K562 (cell line): ENCODE data around the gene GRWD1. TPM values are rescaled to one million over a fixed set of nuclear protein-coding genes. Genes with fewer than 3 reads are reported as not detected.
A peak's percentile ranks its signal among the peaks of the same experiment; 100 is the strongest.

Experiments used
- BCOR ChIP-seq: fragments of 450-650 bp; IDR thresholded peaks from 2 replicates; pipeline ENCODE4 v1.6.1; 2016
- CC2D1A ChIP-seq: fragments of 450-650 bp; IDR thresholded peaks from 2 replicates; pipeline ENCODE4 v1.6.1; 2017; ENCODE audit warnings: mild to moderate bottlenecking
- DNMT1 ChIP-seq: fragments of 450-650 bp; IDR thresholded peaks from 2 replicates; pipeline ENCODE4 v1.6.1; 2016; ENCODE audit warnings: antibody characterized with exemption, mild to moderate bottlenecking
- ETS2 ChIP-seq: IDR thresholded peaks from 2 replicates; pipeline ENCODE4 v1.6.1; 2016; ENCODE audit warnings: borderline replicate concordance, missing genetic modification characterization, mild to moderate bottlenecking, moderate library complexity, missing compliant biosample characterization; ENCODE audit not compliant: poor library complexity, severe bottlenecking
- FOXA1 ChIP-seq: fragments of 450-650 bp; IDR thresholded peaks from 2 replicates; pipeline ENCODE4 v1.6.1; 2016; ENCODE audit warnings: mild to moderate bottlenecking, borderline replicate concordance
- KLF16 ChIP-seq: IDR thresholded peaks from 2 replicates; pipeline ENCODE4 v1.6.1; 2016; ENCODE audit warnings: antibody characterized with exemption
- MXI1 ChIP-seq: IDR thresholded peaks from 2 replicates; pipeline ENCODE4 v1.6.1; 2011; ENCODE audit warnings: low read depth, mild to moderate bottlenecking, improper control_type of control experiment, low read length
- NONO ChIP-seq, 2 experiments: fragments of 200-400 bp in 1 of 2; fragments of 450-650 bp in 1 of 2; formaldehyde crosslinking in 1 of 2; IDR thresholded peaks; 2 replicates each; pipeline ENCODE4 v1.6.1; 2017; ENCODE audit warnings: low read depth in 2 of 2, mild to moderate bottlenecking in 2 of 2, moderate library complexity in 2 of 2, low read length in 1 of 2
- SAFB ChIP-seq: fragments of 200-400 bp; formaldehyde crosslinking; IDR thresholded peaks from 2 replicates; pipeline ENCODE4 v1.6.1; 2017; ENCODE audit warnings: low read depth, low read length, borderline replicate concordance
- SRSF7 ChIP-seq: fragments of 200-400 bp; formaldehyde crosslinking; optimal IDR thresholded peaks from 2 replicates; pipeline ENCODE3; 2017; ENCODE audit warnings: mild to moderate bottlenecking, low read depth, low read length
- ZNF589 ChIP-seq: fragments of 200-800 bp; sonication (Bioruptor generic); IDR thresholded peaks from 2 replicates; pipeline ENCODE4 v1.6.1; 2016; ENCODE audit warnings: low read depth, missing genetic modification characterization, missing compliant biosample characterization
- ZNF695 ChIP-seq: fragments of 450-650 bp; formaldehyde crosslinking; IDR thresholded peaks from 2 replicates; pipeline ENCODE4 v1.4.0; 2020; ENCODE audit warnings: mild to moderate bottlenecking, moderate library complexity
- polyA plus RNA-seq, 8 experiments: library from polyadenylated mRNA; depleted of rRNA in 4 of 8; stranded (reverse) in 5 of 8; unstranded in 3 of 8; fragments of >200 nt; fragmentation: Nextera tagmentation in 2 of 8; fragmentation: Illumina TruSeq in 1 of 8; extraction: Ambion mirVana in 2 of 8; extraction: Trizol in 1 of 8; gene quantifications; 2 replicates each; pipeline versions ENCODE4 v1.2.1 to v1.2.3, GENCODE V29; 2011 to 2014; ENCODE audit warnings: inconsistent platforms in 1 of 8, missing spikeins in 1 of 8
- total RNA-seq, 7 experiments: library from RNA; depleted of rRNA in 6 of 7; stranded (reverse); fragments of >200 nt in 6 of 7; fragmentation: Illumina TruSeq in 2 of 7; extraction: Trizol in 2 of 7; gene quantifications; 2 replicates each; pipeline versions ENCODE4 v1.2.1 to v1.2.3, GENCODE V29; 2011 to 2021; ENCODE audit warnings: low replicate concordance in 1 of 7
- TF ChIP-seq, protein P1 (sequence below): fragments of 450-650 bp; IDR thresholded peaks from one replicate; pipeline ENCODE4 v1.6.1; 2018; ENCODE audit warnings: mild to moderate bottlenecking, moderate library complexity; ENCODE audit not compliant: partially characterized antibody
- TF ChIP-seq, protein P2 (sequence below): sonication (generic); formaldehyde crosslinking; IDR thresholded peaks from 2 replicates; pipeline ENCODE4 v1.8.1; 2023; ENCODE audit warnings: mild to moderate bottlenecking, missing genetic modification reagents
- TF ChIP-seq, protein P3 (sequence below): fragments of 450-650 bp; IDR thresholded peaks from 2 replicates; pipeline ENCODE4 v1.6.1; 2016; ENCODE audit warnings: low read depth

Gene GRWD1
- total and polyA plus RNA-seq, 9 of the 15 experiments (the other 6 are each of a cell fraction or from before 2014, with no cell fraction given), result 1.5 to 87.2 (median 24.5) TPM

DNA sequence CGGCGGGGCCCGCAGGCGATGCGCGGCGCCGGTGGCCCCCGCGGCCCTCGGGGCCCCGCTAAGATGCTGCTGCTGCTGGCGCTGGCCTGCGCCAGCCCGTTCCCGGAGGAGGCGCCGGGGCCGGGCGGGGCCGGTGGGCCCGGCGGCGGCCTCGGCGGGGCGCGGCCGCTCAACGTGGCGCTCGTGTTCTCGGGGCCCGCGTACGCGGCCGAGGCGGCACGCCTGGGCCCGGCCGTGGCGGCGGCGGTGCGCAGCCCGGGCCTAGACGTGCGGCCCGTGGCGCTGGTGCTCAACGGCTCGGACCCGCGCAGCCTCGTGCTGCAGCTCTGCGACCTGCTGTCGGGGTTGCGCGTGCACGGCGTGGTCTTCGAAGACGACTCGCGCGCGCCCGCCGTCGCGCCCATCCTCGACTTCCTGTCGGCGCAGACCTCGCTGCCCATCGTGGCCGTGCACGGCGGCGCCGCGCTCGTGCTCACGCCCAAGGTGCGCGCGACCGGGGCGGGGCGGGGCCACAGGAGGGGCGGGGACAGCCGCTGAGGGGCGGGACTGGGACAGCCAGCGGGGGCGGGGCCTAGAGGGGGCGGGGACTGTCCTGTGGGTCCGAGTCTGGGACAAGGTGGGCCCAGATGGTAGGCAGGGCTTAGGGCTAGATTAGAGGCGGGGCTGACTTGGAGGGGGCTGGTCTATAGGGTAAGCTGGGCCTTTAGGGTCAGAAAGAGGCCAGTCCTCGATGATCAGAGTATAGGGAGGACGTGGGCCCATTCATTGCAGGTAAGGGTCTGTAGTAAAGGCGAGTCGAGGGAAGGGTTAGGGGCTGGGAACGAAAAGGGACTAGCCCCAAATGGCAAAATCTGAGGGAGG is 47.2 kb upstream of the GRWD1 start (continued):
- TF ChIP-seq, protein P1, sequence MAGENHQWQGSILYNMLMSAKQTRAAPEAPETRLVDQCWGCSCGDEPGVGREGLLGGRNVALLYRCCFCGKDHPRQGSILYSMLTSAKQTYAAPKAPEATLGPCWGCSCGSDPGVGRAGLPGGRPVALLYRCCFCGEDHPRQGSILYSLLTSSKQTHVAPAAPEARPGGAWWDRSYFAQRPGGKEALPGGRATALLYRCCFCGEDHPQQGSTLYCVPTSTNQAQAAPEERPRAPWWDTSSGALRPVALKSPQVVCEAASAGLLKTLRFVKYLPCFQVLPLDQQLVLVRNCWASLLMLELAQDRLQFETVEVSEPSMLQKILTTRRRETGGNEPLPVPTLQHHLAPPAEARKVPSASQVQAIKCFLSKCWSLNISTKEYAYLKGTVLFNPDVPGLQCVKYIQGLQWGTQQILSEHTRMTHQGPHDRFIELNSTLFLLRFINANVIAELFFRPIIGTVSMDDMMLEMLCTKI, result no peak
- TF ChIP-seq CC2D1A (no peak), BCOR (no peak), SRSF7 (no peak), KLF16 (no peak), ETS2 (tag) (no peak), SAFB (no peak), NONO (IDR thresholded peaks at IDR 0.05; ENCODE audit: low read depth in 2 of 2, low read length in 1 of 2) (peak in 1 of 2 experiments; percentile 93; a peak in 2 of 4 replicates), FOXA1 (no peak), ZNF695 (no peak), MXI1 (no peak), ZNF589 (CRISPR knock-in tag) (peak; percentile 96), DNMT1 (no peak)
- TF ChIP-seq, protein P2, sequence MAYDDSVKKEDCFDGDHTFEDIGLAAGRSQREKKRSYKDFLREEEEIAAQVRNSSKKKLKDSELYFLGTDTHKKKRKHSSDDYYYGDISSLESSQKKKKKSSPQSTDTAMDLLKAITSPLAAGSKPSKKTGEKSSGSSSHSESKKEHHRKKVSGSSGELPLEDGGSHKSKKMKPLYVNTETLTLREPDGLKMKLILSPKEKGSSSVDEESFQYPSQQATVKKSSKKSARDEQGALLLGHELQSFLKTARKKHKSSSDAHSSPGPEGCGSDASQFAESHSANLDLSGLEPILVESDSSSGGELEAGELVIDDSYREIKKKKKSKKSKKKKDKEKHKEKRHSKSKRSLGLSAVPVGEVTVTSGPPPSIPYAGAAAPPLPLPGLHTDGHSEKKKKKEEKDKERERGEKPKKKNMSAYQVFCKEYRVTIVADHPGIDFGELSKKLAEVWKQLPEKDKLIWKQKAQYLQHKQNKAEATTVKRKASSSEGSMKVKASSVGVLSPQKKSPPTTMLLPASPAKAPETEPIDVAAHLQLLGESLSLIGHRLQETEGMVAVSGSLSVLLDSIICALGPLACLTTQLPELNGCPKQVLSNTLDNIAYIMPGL (CRISPR knock-in tag), result peak; percentile 69; the same call in 1 of the 2 replicates
- TF ChIP-seq, protein P3, sequence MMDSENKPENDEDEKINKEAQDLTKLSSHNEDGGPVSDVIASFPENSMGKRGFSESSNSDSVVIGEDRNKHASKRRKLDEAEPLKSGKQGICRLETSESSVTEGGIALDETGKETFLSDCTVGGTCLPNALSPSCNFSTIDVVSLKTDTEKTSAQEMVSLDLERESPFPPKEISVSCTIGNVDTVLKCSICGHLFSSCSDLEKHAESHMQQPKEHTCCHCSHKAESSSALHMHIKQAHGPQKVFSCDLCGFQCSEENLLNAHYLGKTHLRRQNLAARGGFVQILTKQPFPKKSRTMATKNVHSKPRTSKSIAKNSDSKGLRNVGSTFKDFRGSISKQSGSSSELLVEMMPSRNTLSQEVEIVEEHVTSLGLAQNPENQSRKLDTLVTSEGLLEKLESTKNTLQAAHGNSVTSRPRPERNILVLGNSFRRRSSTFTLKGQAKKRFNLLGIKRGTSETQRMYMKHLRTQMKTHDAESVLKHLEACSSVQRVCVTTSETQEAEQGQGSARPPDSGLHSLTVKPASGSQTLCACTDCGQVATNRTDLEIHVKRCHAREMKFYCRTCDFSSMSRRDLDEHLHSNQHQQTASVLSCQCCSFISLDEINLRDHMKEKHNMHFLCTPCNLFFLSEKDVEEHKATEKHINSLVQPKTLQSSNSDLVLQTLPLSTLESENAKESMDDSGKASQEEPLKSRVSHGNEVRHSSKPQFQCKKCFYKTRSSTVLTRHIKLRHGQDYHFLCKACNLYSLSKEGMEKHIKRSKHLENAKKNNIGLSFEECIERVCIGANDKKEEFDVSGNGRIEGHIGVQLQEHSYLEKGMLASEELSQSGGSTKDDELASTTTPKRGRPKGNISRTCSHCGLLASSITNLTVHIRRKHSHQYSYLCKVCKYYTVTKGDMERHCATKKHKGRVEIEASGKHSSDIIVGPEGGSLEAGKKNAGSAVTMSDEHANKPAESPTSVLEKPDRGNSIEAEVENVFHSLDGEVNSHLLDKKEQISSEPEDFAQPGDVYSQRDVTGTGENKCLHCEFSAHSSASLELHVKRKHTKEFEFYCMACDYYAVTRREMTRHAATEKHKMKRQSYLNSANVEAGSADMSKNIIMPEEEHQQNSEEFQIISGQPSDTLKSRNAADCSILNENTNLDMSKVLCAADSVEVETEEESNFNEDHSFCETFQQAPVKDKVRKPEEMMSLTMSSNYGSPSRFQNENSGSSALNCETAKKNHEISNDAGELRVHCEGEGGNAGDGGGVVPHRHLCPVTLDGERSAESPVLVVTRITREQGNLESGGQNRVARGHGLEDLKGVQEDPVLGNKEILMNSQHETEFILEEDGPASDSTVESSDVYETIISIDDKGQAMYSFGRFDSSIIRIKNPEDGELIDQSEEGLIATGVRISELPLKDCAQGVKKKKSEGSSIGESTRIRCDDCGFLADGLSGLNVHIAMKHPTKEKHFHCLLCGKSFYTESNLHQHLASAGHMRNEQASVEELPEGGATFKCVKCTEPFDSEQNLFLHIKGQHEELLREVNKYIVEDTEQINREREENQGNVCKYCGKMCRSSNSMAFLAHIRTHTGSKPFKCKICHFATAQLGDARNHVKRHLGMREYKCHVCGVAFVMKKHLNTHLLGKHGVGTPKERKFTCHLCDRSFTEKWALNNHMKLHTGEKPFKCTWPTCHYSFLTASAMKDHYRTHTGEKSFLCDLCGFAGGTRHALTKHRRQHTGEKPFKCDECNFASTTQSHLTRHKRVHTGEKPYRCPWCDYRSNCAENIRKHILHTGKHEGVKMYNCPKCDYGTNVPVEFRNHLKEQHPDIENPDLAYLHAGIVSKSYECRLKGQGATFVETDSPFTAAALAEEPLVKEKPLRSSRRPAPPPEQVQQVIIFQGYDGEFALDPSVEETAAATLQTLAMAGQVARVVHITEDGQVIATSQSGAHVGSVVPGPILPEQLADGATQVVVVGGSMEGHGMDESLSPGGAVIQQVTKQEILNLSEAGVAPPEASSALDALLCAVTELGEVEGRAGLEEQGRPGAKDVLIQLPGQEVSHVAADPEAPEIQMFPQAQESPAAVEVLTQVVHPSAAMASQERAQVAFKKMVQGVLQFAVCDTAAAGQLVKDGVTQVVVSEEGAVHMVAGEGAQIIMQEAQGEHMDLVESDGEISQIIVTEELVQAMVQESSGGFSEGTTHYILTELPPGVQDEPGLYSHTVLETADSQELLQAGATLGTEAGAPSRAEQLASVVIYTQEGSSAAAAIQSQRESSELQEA, result no peak
